Loucy (cell line): ENCODE measurements around the gene GAS7.

ENCODE experiments used
- H2AFZ ChIP-seq: fragments of 200-600 bp; sonication (generic); 2 replicates; pipeline ENCODE4 v1.6.0; 2016; ENCODE audit warnings: antibody characterized with exemption, mild to moderate bottlenecking, low read length, moderate library complexity
- H3F3A ChIP-seq: fragments of 200-600 bp; 2 replicates; pipeline ENCODE4 v1.6.0; 2016; ENCODE audit warnings: antibody characterized with exemption, low read depth, mild to moderate bottlenecking
- H3K27me3 ChIP-seq: fragments of 200-600 bp; sonication (generic); 2 replicates; pipeline ENCODE4 v1.6.1; 2014; ENCODE audit warnings: low read length, mild to moderate bottlenecking; ENCODE audit not compliant: insufficient read depth, poor library complexity, severe bottlenecking
- H3K36me3 ChIP-seq: fragments of 200-600 bp; sonication (generic); 2 replicates; pipeline ENCODE4 v1.6.1; 2016; ENCODE audit warnings: low read length; ENCODE audit not compliant: insufficient read depth
- H3K4me1 ChIP-seq: fragments of 200-600 bp; sonication (generic); 2 replicates; pipeline ENCODE4 v1.5.1; 2014; ENCODE audit warnings: low read length, mild to moderate bottlenecking; ENCODE audit not compliant: insufficient read depth, poor library complexity, severe bottlenecking
- H3K4me2 ChIP-seq: fragments of 200-600 bp; sonication (generic); 2 replicates; pipeline ENCODE4 v1.6.0; 2014; ENCODE audit warnings: antibody characterized with exemption, low read length, low read depth, mild to moderate bottlenecking; ENCODE audit not compliant: poor library complexity, severe bottlenecking
- H3K4me3 ChIP-seq: fragments of 200-600 bp; sonication (generic); 2 replicates; pipeline ENCODE4 v1.5.1; 2014; ENCODE audit warnings: low read length, mild to moderate bottlenecking, mixed read lengths; ENCODE audit not compliant: poor library complexity, severe bottlenecking
- H3K79me2 ChIP-seq: fragments of 200-600 bp; sonication (generic); 2 replicates; pipeline ENCODE4 v1.6.1; 2014; ENCODE audit warnings: low read length; ENCODE audit not compliant: insufficient read depth
- H3K9ac ChIP-seq: fragments of 200-600 bp; sonication (generic); 2 replicates; pipeline ENCODE4 v1.6.0; 2014; ENCODE audit warnings: mild to moderate bottlenecking, low read depth, low read length, moderate library complexity; ENCODE audit not compliant: poor library complexity, severe bottlenecking
- H3K9me2 ChIP-seq: fragments of 200-600 bp; sonication (generic); replicated peaks from 2 replicates; pipeline ENCODE4 v1.6.1; 2016; ENCODE audit warnings: low read depth, low read length, mixed read lengths
- H3K9me3 ChIP-seq: fragments of 200-600 bp; sonication (generic); 2 replicates; pipeline ENCODE4 v1.6.1; 2014; ENCODE audit warnings: mild to moderate bottlenecking, antibody characterized with exemption, low read length, low read depth; ENCODE audit not compliant: insufficient read depth
- H4K20me1 ChIP-seq: fragments of 200-600 bp; sonication (generic); 2 replicates; pipeline ENCODE4 v1.6.0; 2014; ENCODE audit warnings: antibody characterized with exemption, low read length, mild to moderate bottlenecking; ENCODE audit not compliant: insufficient read depth, poor library complexity, severe bottlenecking
- CTCF ChIP-seq: fragments of 200-600 bp; sonication (generic); conservative IDR thresholded peaks from 2 replicates; pipeline ENCODE4 v1.5.1; 2014; ENCODE audit warnings: mild to moderate bottlenecking, antibody characterized with exemption, low read length
- EZH2phosphoT487 ChIP-seq: fragments of 200-600 bp; IDR thresholded peaks from 2 replicates; pipeline ENCODE4 v1.6.1; 2018; ENCODE audit warnings: antibody characterized with exemption, mild to moderate bottlenecking, moderate library complexity, borderline replicate concordance

The GAS7 gene

DNA sequence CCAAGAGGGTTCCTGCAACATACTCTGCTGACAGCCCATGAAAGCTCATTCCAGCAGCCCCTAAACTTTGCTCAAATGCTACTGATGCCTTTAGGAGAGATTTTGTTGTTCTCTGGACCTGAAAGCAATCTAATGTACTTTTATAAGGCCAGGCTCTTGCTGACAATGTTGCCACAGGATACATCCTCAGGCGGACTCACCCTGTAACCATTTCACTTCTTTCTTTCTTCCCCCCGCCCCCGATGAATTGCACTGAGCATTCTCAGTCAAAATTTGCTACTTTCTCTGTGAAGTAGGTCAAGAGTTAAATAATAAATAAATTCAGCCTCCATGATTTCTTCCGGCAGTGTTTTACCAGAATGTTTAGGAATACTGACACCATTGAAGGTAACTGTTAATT is 1.5 kb downstream of the GAS7 start:
- Histone ChIP-seq H3K9ac (peak overlapping the region; percentile 90), H3K36me3 (no peaks in the 10 kb centered on the region), H3K9me3 (no peaks in the 10 kb centered on the region), H3F3A (peaks cover 3% of the 10 kb centered on the region; the same call in 1 of the 2 replicates), H3K79me2 (peaks cover 72% of the 10 kb centered on the region), H3K4me2 (peak overlapping the region; percentile 99), H4K20me1 (peaks cover 27% of the 10 kb centered on the region), H3K9me2 (no peaks in the 10 kb centered on the region), H2AFZ (no peak overlapping the region), H3K4me3 (peak overlapping the region; percentile 79), H3K27me3 (no peaks in the 10 kb centered on the region), H3K4me1 (peaks cover 45% of the 10 kb centered on the region)
- TF ChIP-seq EZH2phosphoT487: no peak
- no peak for TF ChIP-seq CTCF

DNA sequence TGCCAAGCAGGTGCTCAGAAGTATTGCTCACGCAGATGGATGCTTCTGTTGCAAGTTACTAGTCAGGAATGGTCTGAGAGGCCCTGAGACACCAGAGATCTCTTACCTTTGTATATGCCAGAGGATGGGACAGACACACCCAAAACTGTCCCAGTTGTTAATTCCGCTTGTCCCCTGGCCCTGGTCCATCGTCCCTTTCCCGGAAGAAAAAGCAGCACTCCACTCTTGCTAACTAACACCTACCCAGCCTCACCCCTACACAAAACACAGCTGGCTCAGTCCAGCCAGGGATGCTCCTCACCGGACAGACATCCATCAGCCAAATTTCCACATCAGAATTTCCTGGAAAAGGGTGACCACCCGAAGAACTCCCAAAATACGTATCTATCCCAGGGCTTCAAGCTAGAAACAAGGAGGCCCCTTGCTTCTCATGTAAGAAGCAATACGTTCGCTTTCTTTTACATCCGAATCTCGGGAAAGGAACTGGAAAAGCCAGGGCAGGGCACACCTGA is 2.0 kb downstream of the GAS7 start:
- Histone ChIP-seq H3K4me1 (peaks cover 47% of the 10 kb centered on the region), H3K4me2 (peak overlapping the region; percentile 99), H3K9ac (peak overlapping the region; percentile 90), H2AFZ (no peak overlapping the region), H3K9me2 (no peaks in the 10 kb centered on the region), H4K20me1 (peaks cover 28% of the 10 kb centered on the region), H3K36me3 (no peaks in the 10 kb centered on the region), H3K27me3 (no peaks in the 10 kb centered on the region), H3F3A (peaks cover 3% of the 10 kb centered on the region; the same call in 1 of the 2 replicates), H3K9me3 (no peaks in the 10 kb centered on the region), H3K4me3 (peak overlapping the region; percentile 79), H3K79me2 (peaks cover 77% of the 10 kb centered on the region)
- TF ChIP-seq CTCF (no peak), EZH2phosphoT487 (no peak)

DNA sequence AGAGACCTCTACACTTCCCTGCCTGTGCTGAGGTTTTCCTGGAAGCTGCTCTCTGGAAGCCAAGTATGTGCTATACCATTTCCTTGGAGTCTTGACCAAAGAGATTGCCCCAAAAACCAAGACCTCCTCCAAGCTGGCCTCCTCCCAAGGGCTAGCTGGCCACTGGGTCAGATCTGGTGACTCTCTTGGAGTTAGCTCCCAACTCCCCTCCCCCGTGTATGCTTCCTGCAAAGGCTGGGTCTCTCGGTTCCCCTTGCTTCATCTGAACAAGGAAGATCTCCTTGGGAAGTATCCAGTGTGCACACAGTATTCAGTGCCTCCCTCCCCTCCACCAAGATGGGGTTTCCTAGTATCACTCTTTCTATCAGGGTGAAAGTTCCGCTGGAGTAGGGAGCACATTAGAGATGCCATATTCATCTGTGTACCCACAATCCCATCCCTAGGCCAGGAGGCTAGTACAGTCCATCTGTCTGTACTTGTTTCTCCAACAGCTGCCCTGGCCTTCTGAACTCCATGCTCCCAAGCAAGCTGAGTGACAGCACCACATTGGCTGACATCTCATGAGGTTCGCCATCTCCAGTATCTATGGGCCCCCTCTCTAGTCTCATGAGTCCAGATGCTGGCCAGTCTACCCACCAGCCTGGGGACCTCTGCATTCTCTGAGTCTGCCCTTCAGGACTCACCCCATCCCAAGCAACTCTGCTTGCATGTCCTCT is 3.2 kb downstream of the GAS7 start:
- peaks cover 28% of the 10 kb centered on the region for H4K20me1 ChIP-seq
- TF ChIP-seq CTCF: no peak
- H3F3A ChIP-seq: no peaks in the 10 kb centered on the region; the same call in 1 of the 2 replicates
- H3K9me2 ChIP-seq: no peaks in the 10 kb centered on the region
- no peaks in the 10 kb centered on the region for H3K36me3 ChIP-seq
- peak overlapping the region; percentile 79 for H3K4me3 ChIP-seq
- no peaks in the 10 kb centered on the region for H3K9me3 ChIP-seq
- no peaks in the 10 kb centered on the region for H3K27me3 ChIP-seq
- H3K4me2 ChIP-seq: peak overlapping the region; percentile 99
- H3K4me1 ChIP-seq: peaks cover 47% of the 10 kb centered on the region
- no peak overlapping the region for H2AFZ ChIP-seq
- H3K79me2 ChIP-seq: peaks cover 88% of the 10 kb centered on the region
- H3K9ac ChIP-seq: peak overlapping the region; percentile 90
